Activated T-helper 1 cell treated with Interleukin-2 at 50 U/mL for 16 hours (primary cell): ENCODE measurements around the gene CPA3.

Experiments
- DNase-seq: peaks from one replicate; pipeline ENCODE4 v3.0.0-alpha.2; 2020; ENCODE audit warnings: low read depth

Gene CPA3

DNA sequence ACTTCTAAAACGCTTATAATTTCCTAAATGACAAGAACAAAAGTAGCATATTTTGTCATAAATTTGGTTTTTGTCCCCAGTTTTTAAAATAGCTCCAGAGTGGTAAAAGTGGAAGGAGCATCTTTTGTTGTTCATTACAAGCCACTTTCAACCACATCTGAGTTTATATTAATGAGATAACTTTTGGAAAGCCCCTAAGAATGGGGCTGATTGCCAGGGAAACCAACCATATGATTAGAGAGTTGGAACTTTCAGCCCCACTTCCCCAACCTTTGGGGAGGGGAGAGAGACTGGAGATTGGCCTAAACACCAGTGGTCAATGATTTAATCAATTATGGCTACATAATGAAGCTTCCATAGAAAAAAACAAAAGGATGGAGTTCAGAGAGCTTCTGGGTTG is 57.4 kb downstream of the CPA3 start:
- no peak for DNase-seq

- DNase-seq: no peak
These were observed 58.5 kb downstream of the CPA3 start for GRCh38 chr3:148923592-148923991.

- DNase-seq: no peak
These were observed 59.5 kb downstream of the CPA3 start for GRCh38 chr3:148924562-148924961.

- no peak for DNase-seq
These were observed 60.7 kb downstream of the CPA3 start for GRCh38 chr3:148925845-148926244.

DNA sequence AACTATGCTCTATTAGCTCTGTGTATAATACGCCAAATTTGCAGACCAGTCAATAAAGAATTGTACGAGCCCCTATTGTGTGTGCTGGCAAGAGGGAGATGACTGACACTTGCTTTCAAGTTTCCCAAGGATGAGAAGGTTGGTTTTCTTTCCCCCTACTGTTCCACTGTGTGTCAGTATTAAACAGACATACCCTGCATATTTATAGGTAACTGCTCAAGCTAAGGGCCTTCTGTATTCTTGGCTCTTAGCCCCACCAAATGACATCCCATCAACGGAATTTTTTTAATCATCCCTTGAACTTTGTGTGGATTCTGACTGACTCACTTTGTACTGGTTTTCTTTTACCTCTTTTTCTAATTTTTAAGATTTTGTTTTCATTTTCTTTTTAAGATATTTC is 65.7 kb downstream of the CPA3 start:
- DNase-seq: no peak

- DNase-seq: no peak
These were observed 66.5 kb downstream of the CPA3 start for GRCh38 chr3:148931574-148931973.

DNA sequence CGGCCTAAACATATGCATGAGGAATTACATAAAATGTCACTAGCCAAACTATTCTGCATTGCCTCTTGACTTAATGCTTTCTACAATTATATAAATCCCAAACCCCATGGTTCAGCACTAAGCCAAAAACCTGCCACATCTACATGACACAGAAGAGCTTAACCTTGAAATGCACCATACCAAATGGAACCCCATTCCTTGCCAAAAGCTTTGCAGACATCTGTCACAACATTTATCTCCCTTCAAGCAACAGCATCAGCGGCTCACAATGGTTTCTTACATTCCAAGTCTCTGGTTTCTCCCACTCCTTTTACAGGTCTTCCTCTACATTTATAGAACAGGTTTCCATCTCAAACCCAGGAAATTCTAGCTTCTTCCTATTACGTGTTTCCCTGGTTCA is 67.9 kb downstream of the CPA3 start:
- DNase-seq: no peak

- DNase-seq: no peak
These were observed 72.6 kb downstream of the CPA3 start for GRCh38 chr3:148937467-148938255.

GRCh38 chr3:148938306-148938705 is 73.2 kb downstream of the CPA3 start:
- DNase-seq: no peak

DNA sequence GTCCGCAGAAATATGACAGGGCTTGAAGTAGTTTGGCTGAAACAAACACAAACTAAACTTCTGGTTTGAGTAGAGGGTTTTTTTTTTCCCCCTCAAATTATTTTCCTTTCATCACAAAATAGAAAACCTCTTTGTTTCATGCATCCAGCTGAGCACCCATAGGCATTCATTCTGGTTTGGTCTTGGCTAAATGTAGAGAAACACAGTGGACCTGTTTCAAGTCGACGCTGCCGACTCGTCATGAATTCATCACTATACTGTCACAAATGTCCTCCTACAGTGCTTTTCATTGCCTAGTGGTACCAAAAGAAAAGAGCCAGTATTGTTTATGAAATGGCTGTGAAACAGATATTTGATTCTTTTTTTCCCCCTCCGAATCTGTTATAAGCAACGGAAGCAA is 73.8 kb downstream of the CPA3 start:
- no peak for DNase-seq

DNA sequence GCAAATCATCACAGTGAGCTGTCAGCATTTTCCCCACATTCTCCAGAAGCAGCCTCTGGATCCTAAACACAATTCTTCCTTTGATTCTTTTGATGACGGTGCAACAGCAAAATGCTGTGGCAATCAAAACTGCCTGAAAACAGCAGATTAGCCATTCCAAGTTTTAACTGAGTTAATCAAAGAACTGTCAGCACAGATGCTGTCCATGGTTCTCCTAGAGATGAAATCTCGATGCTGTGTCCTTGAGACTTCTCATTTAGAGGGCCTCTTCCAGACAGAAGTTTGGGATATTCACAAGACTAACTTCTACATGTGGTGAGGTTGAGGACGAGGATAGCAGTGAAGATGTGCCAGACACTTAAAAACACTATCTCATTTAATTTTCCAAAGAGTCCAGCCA is 75.9 kb downstream of the CPA3 start:
- no peak for DNase-seq

GRCh38 chr3:148943506-148944205 is 78.6 kb downstream of the CPA3 start:
- no peak for DNase-seq

- no peak for DNase-seq
These were observed 80.0 kb downstream of the CPA3 start for GRCh38 chr3:148945116-148945515.
